CD4-positive, alpha-beta memory T cell (primary cell): ENCODE measurements around the gene PRDX3. TPM values are rescaled to one million over a fixed set of nuclear protein-coding genes. Genes with fewer than 3 reads are reported as not detected.

Experiments
- CTCF ChIA-PET: fragments of 350-600 bp; sonication (Branson Sonifier 250); formaldehyde crosslinking; loops from one replicate; lab custom pipeline; 2021; ENCODE audit warnings: inconsistent platforms; ENCODE audit not compliant: partially characterized antibody; lab: Charles Lee
- POLR2A ChIA-PET: fragments of 350-600 bp; sonication (Branson Sonifier 250); formaldehyde crosslinking; loops from one replicate; lab custom pipeline; 2021; ENCODE audit not compliant: partially characterized antibody; lab: Charles Lee
- DNase-seq, 5 donors: peaks; one replicate each; pipeline versions ENCODE4 v3.0.0 to v3.0.0-alpha.2; 2020 to 2022; ENCODE audit warnings: mixed read lengths in 1 of 5
- H3K27ac ChIP-seq: one replicate; pipeline ENCODE4 v1.7.0; 2013; ENCODE audit warnings: low read depth, low read length
- H3K27me3 ChIP-seq: 2 replicates; pipeline ENCODE4 v1.7.0; 2013; ENCODE audit warnings: mild to moderate bottlenecking, low read length, moderate library complexity; ENCODE audit not compliant: insufficient read depth
- H3K36me3 ChIP-seq: 2 replicates; pipeline ENCODE4 v1.7.0; 2013; ENCODE audit warnings: mild to moderate bottlenecking, low read length, moderate library complexity; ENCODE audit not compliant: insufficient read depth
- H3K4me1 ChIP-seq: 2 replicates; pipeline ENCODE4 v1.7.0; 2013; ENCODE audit warnings: mild to moderate bottlenecking, low read length, moderate library complexity; ENCODE audit not compliant: insufficient read depth
- H3K4me3 ChIP-seq, 2 donors: one replicate each; pipeline ENCODE4 v1.7.0; 2013; ENCODE audit warnings: low read length in 2 of 2, mild to moderate bottlenecking in 1 of 2
- H3K9me3 ChIP-seq, 2 donors: one replicate each; pipeline ENCODE4 v1.7.0; 2013; ENCODE audit warnings: low read length in 2 of 2, control low read depth in 1 of 2; ENCODE audit not compliant: control insufficient read depth in 1 of 2
- H3K27ac Mint-ChIP-seq, 7 donors: one replicate each; pipeline ENCODE4 v1.8.0; 2020 to 2021; ENCODE audit warnings: mixed read lengths in 7 of 7, mild to moderate bottlenecking in 6 of 7, inconsistent platforms in 3 of 7, moderate library complexity in 3 of 7
- H3K27me3 Mint-ChIP-seq, 2 donors: one replicate each; pipeline ENCODE4 v1.8.0; 2020 to 2021; ENCODE audit warnings: mixed read lengths in 2 of 2
- H3K36me3 Mint-ChIP-seq, 2 donors: one replicate each; pipeline ENCODE4 v1.8.0; 2020 to 2021; ENCODE audit warnings: mixed read lengths in 2 of 2, inconsistent platforms in 1 of 2, mild to moderate bottlenecking in 1 of 2
- H3K4me1 Mint-ChIP-seq, 4 donors: one replicate each; pipeline ENCODE4 v1.8.0; 2020 to 2021; ENCODE audit warnings: mixed read lengths in 4 of 4, mild to moderate bottlenecking in 1 of 4
- H3K4me3 Mint-ChIP-seq, 8 donors: one replicate each; pipeline ENCODE4 v1.8.0; 2020 to 2021; ENCODE audit warnings: mixed read lengths in 8 of 8, mild to moderate bottlenecking in 7 of 8, moderate library complexity in 6 of 8, inconsistent platforms in 3 of 8
- H3K9me3 Mint-ChIP-seq, 8 donors: one replicate each; pipeline ENCODE4 v1.8.0; 2020 to 2021; ENCODE audit warnings: mixed read lengths in 8 of 8, mild to moderate bottlenecking in 5 of 8, inconsistent platforms in 3 of 8, moderate library complexity in 1 of 8
- intact Hi-C: fragments of 100-400 bp; cut with micrococcal nuclease; formaldehyde crosslinking; loops from one replicate; pipeline ENCODE4 v1.15.1; 2023
- polyA plus RNA-seq, 2 donors: library from polyadenylated mRNA; unstranded; fragments of 300-500 nt; fragmentation: Illumina TruSeq; gene quantifications; one replicate each; pipeline ENCODE4 v1.2.3, GENCODE V29; 2021
- total RNA-seq, 2 experiments: library from RNA; stranded (reverse); gene quantifications; one replicate each; pipeline ENCODE4 v1.2.3, GENCODE V29; 2021

The PRDX3 gene
- total and polyA plus RNA-seq, 4 experiments from 2014 or later, result 34.3 to 127 (median 81.6) TPM

DNA sequence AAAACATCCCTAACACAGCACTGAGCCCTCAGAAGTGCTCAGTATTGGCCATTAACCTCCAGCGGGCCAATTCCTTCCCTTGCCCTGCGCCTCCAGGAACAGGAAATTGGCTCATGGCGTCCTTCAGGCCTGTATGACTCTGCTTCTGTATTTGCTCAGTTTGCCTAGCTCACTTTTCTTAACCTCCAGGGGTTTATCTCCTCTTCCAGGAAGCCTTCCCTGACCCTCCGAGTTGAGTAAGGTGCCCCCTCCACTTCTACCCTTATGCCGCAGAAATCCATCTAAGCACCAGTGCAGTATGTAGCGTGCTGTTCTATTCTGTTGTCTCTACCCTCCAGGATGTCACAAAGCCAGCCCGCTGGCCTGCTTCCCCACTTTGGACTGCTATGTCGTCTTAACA is 12.0 kb downstream of the PRDX3 start:
- H3K4me3 ChIP-seq, result no peak overlapping the region
- H3K27me3 Mint-ChIP-seq, result no peaks in the 10 kb centered on the region

GRCh38 chr10:119166118-119166500 is 12.5 kb downstream of the PRDX3 start:
- no peaks in the 10 kb centered on the region for H3K9me3 Mint-ChIP-seq

More for the DNA sequence above, 12.0 kb downstream of the PRDX3 start:
- peaks cover 9 to 43% (median 27%) of the 10 kb centered on the region in 4 donors for H3K4me1 Mint-ChIP-seq
- ChIA-PET CTCF (interaction anchor here (0.5 kb wide), 1 partner anchor 749 kb away, joined by 3 read pairs; no protein-coding TSS in a partner anchor), POLR2A (interaction anchor here (2.9 to 3.4 kb wide), 3 partner anchors 35 to 137 kb away, joined by 10 to 16 read pairs (median 12); partner anchors contain the start of genes GRK5 and NANOS1)
- H3K9me3 Mint-ChIP-seq, result no peaks in the 10 kb centered on the region
- Histone ChIP-seq H3K4me1 (peaks cover 20% of the 10 kb centered on the region), H3K27ac (peak overlapping the region; percentile 65), H3K27me3 (no peaks in the 10 kb centered on the region), H3K36me3 (peaks cover 26% of the 10 kb centered on the region), H3K9me3 (no peaks in the 10 kb centered on the region)
- peak overlapping the region; percentile 90 to 94 (median 92) for H3K4me3 Mint-ChIP-seq
- peak overlapping the region; percentile 82 to 96 (median 94) for H3K27ac Mint-ChIP-seq
- DNase-seq, result no peak
- intact Hi-C loops, result loop anchor here (5.0 kb wide), 1 partner anchor 41 kb away; the partner anchor contains the start of gene GRK5
- peaks cover 10 to 47% of the 10 kb centered on the region in 2 donors for H3K36me3 Mint-ChIP-seq

GRCh38 chr10:119165171-119166117 is 13.2 kb downstream of the PRDX3 start, which contains the start of gene SFXN4:
SFXN4 (minus strand) TSS chr10:119165714; CDS start chr10:119165647, 67 bp downstream.
- Mint-ChIP-seq H3K36me3 (peaks cover 10 to 51% of the 10 kb centered on the region in 2 donors), H3K9me3 (no peaks in the 10 kb centered on the region), H3K4me3 (peak within 1 kb of the TSS; percentile 90 to 94 (median 92)), H3K4me1 (peaks cover 9 to 43% (median 27%) of the 10 kb centered on the region in 4 donors), H3K27me3 (no peaks in the 10 kb centered on the region), H3K27ac (peak within 1 kb of the TSS; percentile 87 to 96 (median 95))
- ChIA-PET POLR2A (interaction anchor here (0.7 to 3.4 kb wide), 15 partner anchors 11 to 410 kb away, joined by 3 to 16 read pairs (median 7); partner anchors contain the start of genes CACUL1, DENND10, EIF3A and GRK5), CTCF (interaction anchor here (0.6 to 1.6 kb wide), 6 partner anchors 8 to 350 kb away, joined by 3 to 8 read pairs (median 4); partner anchors contain the start of gene GRK5)
- H3K27me3 ChIP-seq, result no peaks in the 10 kb centered on the region
- H3K4me1 ChIP-seq, result peaks cover 20% of the 10 kb centered on the region
- H3K9me3 ChIP-seq, result no peaks in the 10 kb centered on the region
- H3K4me3 ChIP-seq, result peak within 1 kb of the TSS; percentile 73 to 92
- H3K36me3 ChIP-seq, result peaks cover 22% of the 10 kb centered on the region
- peak; percentile 76 to 87 (median 85) for DNase-seq
- peak within 1 kb of the TSS; percentile 65 for H3K27ac ChIP-seq
- intact Hi-C loops, result loop anchor here (1.0 to 5.0 kb wide), 5 partner anchors 13 to 432 kb away; partner anchors contain the start of genes DENND10, GRK5 and PRDX3

More at GRCh38 chr10:119166118-119166500, 12.5 kb downstream of the PRDX3 start:
- Histone ChIP-seq H3K36me3 (peaks cover 22% of the 10 kb centered on the region), H3K9me3 (no peaks in the 10 kb centered on the region), H3K4me3 (peak overlapping the region; percentile 73 to 92), H3K27me3 (no peaks in the 10 kb centered on the region), H3K4me1 (peaks cover 20% of the 10 kb centered on the region), H3K27ac (peak overlapping the region; percentile 65)
- Mint-ChIP-seq H3K27ac (peak overlapping the region; percentile 87 to 96 (median 95)), H3K4me1 (peaks cover 9 to 43% (median 27%) of the 10 kb centered on the region in 4 donors), H3K4me3 (peak overlapping the region; percentile 90 to 94 (median 92)), H3K36me3 (peaks cover 10 to 47% of the 10 kb centered on the region in 2 donors), H3K27me3 (no peaks in the 10 kb centered on the region)
- intact Hi-C loops, result loop anchor here (5.0 kb wide), 1 partner anchor 41 kb away; the partner anchor contains the start of gene GRK5
- ChIA-PET POLR2A (interaction anchor here (1.0 to 3.4 kb wide), 8 partner anchors 35 to 377 kb away, joined by 4 to 16 read pairs (median 8); partner anchors contain the start of genes DENND10, EIF3A, GRK5 and NANOS1), CTCF (no interaction called here)
- peak in 1 of 5 donors; percentile 4 for DNase-seq

DNA sequence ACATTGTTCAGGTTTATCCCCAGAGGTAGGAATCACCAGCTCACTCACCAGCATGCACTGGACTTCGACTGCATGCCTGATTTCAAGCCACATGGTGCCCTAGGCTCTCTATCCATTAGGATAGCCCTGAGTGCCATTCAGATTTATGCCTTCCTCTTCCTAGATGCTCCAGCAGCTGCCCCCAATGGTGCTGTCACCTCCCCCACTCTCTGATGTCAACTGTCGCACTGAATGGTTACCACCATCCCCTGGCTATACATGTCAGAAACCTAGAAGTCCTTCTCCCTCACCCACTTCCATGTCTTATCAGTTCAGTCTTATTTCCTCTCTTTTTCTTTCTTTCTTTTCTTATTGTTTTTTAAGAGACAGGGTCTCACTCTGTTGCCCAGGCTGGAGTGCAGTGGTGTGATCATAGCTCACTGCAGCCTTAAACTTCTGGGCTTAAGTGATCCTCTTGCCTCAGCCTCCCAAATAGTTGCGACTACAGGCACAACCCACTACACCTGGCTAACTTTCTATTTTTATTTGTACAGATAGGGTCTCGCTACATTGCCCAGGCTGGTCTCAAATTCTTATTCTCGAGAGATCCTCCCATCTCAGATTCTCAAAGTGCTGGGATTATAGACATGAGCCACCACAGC is 16.0 kb downstream of the PRDX3 start:
- Mint-ChIP-seq H3K9me3 (no peaks in the 10 kb centered on the region), H3K36me3 (peaks cover 6 to 44% of the 10 kb centered on the region in 2 donors), H3K27me3 (no peaks in the 10 kb centered on the region), H3K4me3 (no peak overlapping the region), H3K27ac (no peak overlapping the region), H3K4me1 (peaks cover 9 to 43% (median 27%) of the 10 kb centered on the region in 4 donors)
- ChIA-PET POLR2A (no interaction called here), CTCF (interaction anchor here (1.0 kb wide), 1 partner anchor 63 kb away, joined by 3 read pairs; no protein-coding TSS in a partner anchor)
- Histone ChIP-seq H3K27me3 (no peaks in the 10 kb centered on the region), H3K4me3 (no peak overlapping the region), H3K27ac (no peak overlapping the region), H3K4me1 (peaks cover 20% of the 10 kb centered on the region), H3K36me3 (peaks cover 6% of the 10 kb centered on the region), H3K9me3 (no peaks in the 10 kb centered on the region)
- intact Hi-C loops, result no loop called here
- DNase-seq, result no peak

DNA sequence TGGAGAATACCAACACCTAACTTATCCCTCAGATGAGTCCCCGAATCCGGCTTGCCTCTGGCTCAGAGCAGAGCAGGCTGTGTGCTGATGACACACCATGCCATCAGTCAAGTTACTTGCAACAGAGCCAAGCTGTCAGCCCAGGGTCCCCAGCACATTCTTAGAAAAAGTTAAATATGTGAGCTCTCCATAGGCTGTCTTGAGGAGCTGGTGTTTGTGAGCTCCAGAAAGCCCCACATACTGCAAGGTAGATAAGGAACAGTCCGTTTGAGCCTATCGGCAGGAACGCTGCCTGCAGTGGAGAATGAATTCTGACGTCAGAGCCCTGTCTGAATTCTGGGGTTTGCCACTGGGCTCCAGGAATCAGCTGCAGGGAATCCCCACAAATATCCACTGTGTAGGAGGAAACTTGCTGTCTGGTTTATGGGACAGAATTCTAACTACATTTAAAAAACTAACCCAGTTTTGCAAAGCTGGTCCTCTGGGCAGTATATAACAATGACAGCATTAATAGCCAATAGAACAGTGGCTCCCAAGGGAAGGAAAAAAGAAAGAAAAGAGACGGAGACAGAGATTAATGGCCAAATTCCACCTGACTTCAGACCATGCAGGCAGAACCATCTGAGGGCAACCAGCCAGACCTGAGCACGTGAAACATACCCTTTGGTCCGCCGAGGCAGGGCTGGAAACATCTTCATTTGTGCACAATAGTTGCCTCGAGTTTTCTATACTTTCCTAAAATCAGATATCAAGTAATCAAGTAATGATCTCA is 16.7 kb downstream of the PRDX3 start:
- H3K36me3 Mint-ChIP-seq, result peaks cover 7 to 45% of the 10 kb centered on the region in 2 donors

DNA sequence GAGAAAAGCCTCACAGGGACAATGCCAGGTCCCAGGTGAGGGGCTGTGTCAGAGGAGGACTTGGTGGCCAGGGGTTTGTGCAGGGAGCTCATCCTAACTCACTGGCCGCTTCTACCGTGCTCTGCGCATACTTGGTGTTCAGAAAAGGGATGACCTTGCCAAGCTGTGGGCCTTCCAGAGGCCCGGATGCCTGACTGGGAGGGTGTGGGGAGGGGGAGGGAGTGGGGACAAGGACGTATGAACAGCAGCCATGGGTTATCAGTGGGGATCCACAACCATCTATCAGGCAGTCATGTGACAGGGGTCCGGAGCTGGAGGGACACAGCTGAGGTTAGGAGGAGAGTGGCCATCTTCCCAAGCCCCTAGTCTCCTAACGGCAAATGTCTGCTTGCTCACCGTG is 19.3 kb downstream of the PRDX3 start:
- DNase-seq, result no peak
- Histone ChIP-seq H3K27me3 (no peaks in the 10 kb centered on the region), H3K27ac (no peak overlapping the region), H3K36me3 (peaks cover 7% of the 10 kb centered on the region), H3K4me3 (no peak overlapping the region), H3K4me1 (peaks cover 3% of the 10 kb centered on the region), H3K9me3 (no peaks in the 10 kb centered on the region)
- ChIA-PET POLR2A (no interaction called here), CTCF (no interaction called here)
- Mint-ChIP-seq H3K4me1 (peaks cover 0 to 28% (median 5%) of the 10 kb centered on the region in 4 donors), H3K36me3 (peaks cover 21 to 54% of the 10 kb centered on the region in 2 donors), H3K9me3 (no peaks in the 10 kb centered on the region), H3K27ac (no peak overlapping the region), H3K27me3 (no peaks in the 10 kb centered on the region), H3K4me3 (no peak overlapping the region)
- intact Hi-C loops, result no loop called here

More for the DNA sequence above, 16.7 kb downstream of the PRDX3 start:
- no peak overlapping the region for H3K4me3 ChIP-seq
- peaks cover 7% of the 10 kb centered on the region for H3K36me3 ChIP-seq
- ChIA-PET CTCF (interaction anchor here (1.0 kb wide), 1 partner anchor 45 kb away, joined by 4 read pairs; no protein-coding TSS in a partner anchor), POLR2A (no interaction called here)
- peaks cover 6 to 43% (median 25%) of the 10 kb centered on the region in 4 donors for H3K4me1 Mint-ChIP-seq
- H3K27ac ChIP-seq, result no peak overlapping the region
- H3K9me3 Mint-ChIP-seq, result no peaks in the 10 kb centered on the region
- no peaks in the 10 kb centered on the region for H3K27me3 ChIP-seq
- H3K4me3 Mint-ChIP-seq, result peak overlapping the region in 1 of 8 donors; percentile 31
- DNase-seq, result no peak
- intact Hi-C loops, result no loop called here
- no peaks in the 10 kb centered on the region for H3K9me3 ChIP-seq
- H3K27me3 Mint-ChIP-seq, result no peaks in the 10 kb centered on the region
- H3K27ac Mint-ChIP-seq, result peak overlapping the region in 2 of 7 donors; percentile 48 to 81
- peaks cover 20% of the 10 kb centered on the region for H3K4me1 ChIP-seq
